OCI-LY1 (cell line): ENCODE measurements around the gene SHKBP1.

Experiments used
- H2AFZ ChIP-seq: fragments of 200-600 bp; sonication (generic), shearing (Covaris generic); 2 replicates; pipeline ENCODE4 v1.6.0; 2014; ENCODE audit warnings: antibody characterized with exemption, mild to moderate bottlenecking, low read length
- H3F3A ChIP-seq: fragments of 200-600 bp; sonication (generic), shearing (Covaris generic); 2 replicates; pipeline ENCODE4 v1.6.0; 2014; ENCODE audit warnings: mild to moderate bottlenecking, antibody characterized with exemption, low read length, moderate library complexity; ENCODE audit not compliant: insufficient read depth
- H3K27ac ChIP-seq: fragments of 200-600 bp; sonication (generic); 2 replicates; pipeline ENCODE4 v1.5.1; 2014; ENCODE audit warnings: low read length, mixed run types, mild to moderate bottlenecking, low read depth; ENCODE audit not compliant: poor library complexity, severe bottlenecking
- H3K27me3 ChIP-seq: fragments of 200-600 bp; sonication (generic); 2 replicates; pipeline ENCODE4 v1.6.0; 2014; ENCODE audit warnings: antibody characterized with exemption, mild to moderate bottlenecking, low read length, moderate library complexity; ENCODE audit not compliant: insufficient read depth
- H3K36me3 ChIP-seq: fragments of 200-600 bp; sonication (generic); 2 replicates; pipeline ENCODE4 v1.6.1; 2014; ENCODE audit warnings: mild to moderate bottlenecking, antibody characterized with exemption, low read length, moderate library complexity, mixed read lengths; ENCODE audit not compliant: insufficient read depth
- H3K4me1 ChIP-seq: fragments of 200-600 bp; sonication (generic); 2 replicates; pipeline ENCODE4 v1.5.1; 2014; ENCODE audit warnings: mild to moderate bottlenecking, low read length, moderate library complexity; ENCODE audit not compliant: insufficient read depth, severe bottlenecking
- H3K4me2 ChIP-seq: fragments of 200-600 bp; sonication (generic), shearing (Covaris generic); 2 replicates; pipeline ENCODE4 v1.6.1; 2014; ENCODE audit warnings: low read length
- H3K4me3 ChIP-seq: fragments of 200-600 bp; sonication (generic); 2 replicates; pipeline ENCODE4 v1.5.1; 2014; ENCODE audit warnings: low read length, low read depth, mild to moderate bottlenecking, mixed read lengths; ENCODE audit not compliant: poor library complexity, severe bottlenecking
- H3K79me2 ChIP-seq: fragments of 200-600 bp; shearing (Covaris generic); 2 replicates; pipeline ENCODE4 v1.6.1; 2016; ENCODE audit warnings: mixed run types, low read length, mixed read lengths; ENCODE audit not compliant: insufficient read depth
- H3K9ac ChIP-seq: fragments of 200-600 bp; sonication (generic), shearing (Covaris generic); 2 replicates; pipeline ENCODE4 v1.6.1; 2014; ENCODE audit warnings: mild to moderate bottlenecking, low read length, mixed read lengths
- H3K9me2 ChIP-seq: fragments of 200-600 bp; sonication (generic), shearing (Covaris generic); 2 replicates; pipeline ENCODE4 v1.6.1; 2014; ENCODE audit warnings: low read depth, mild to moderate bottlenecking, low read length, mixed read lengths
- H3K9me3 ChIP-seq: fragments of 200-600 bp; shearing (Covaris generic); 2 replicates; pipeline ENCODE4 v1.6.1; 2014; ENCODE audit warnings: low read length, mixed read lengths
- H4K20me1 ChIP-seq: fragments of 200-600 bp; sonication (generic), shearing (Covaris generic); 2 replicates; pipeline ENCODE4 v1.6.0; 2016; ENCODE audit warnings: mild to moderate bottlenecking, low read length; ENCODE audit not compliant: insufficient read depth
- CTCF ChIP-seq: fragments of 200-600 bp; sonication (generic), shearing (Covaris generic); IDR thresholded peaks from 2 replicates; pipeline ENCODE4 v1.5.1; 2017; ENCODE audit warnings: mild to moderate bottlenecking, antibody characterized with exemption, low read length, moderate library complexity, mixed read lengths
- EZH2 ChIP-seq: fragments of 200-600 bp; sonication (generic), shearing (Covaris generic); IDR thresholded peaks from 2 replicates; pipeline ENCODE4 v1.8.0; 2017; ENCODE audit warnings: borderline replicate concordance, mixed run types, mild to moderate bottlenecking, antibody characterized with exemption, low read length, moderate library complexity, mixed read lengths

The SHKBP1 gene

GRCh38 chr19:40594657-40595091, 18.0 kb downstream of the SHKBP1 start:
- peaks cover 8% of the 10 kb centered on the region for H3K4me1 ChIP-seq
- H3K9me3 ChIP-seq, result no peaks in the 10 kb centered on the region
- H2AFZ ChIP-seq, result no peak overlapping the region
- TF ChIP-seq CTCF (no peak), EZH2 (no peak)
- no peaks in the 10 kb centered on the region for H4K20me1 ChIP-seq
- no peak overlapping the region; the same call in 1 of the 2 replicates for H3K4me2 ChIP-seq
- no peaks in the 10 kb centered on the region for H3F3A ChIP-seq
- no peak overlapping the region for H3K4me3 ChIP-seq
- no peaks in the 10 kb centered on the region for H3K36me3 ChIP-seq
- H3K79me2 ChIP-seq, result no peaks in the 10 kb centered on the region
- no peak overlapping the region for H3K9ac ChIP-seq
- no peaks in the 10 kb centered on the region for H3K27me3 ChIP-seq
- H3K9me2 ChIP-seq, result no peaks in the 10 kb centered on the region
- H3K27ac ChIP-seq, result no peak overlapping the region

GRCh38 chr19:40596608-40597328, 20.1 kb downstream of the SHKBP1 start:
- no peak overlapping the region for H3K4me3 ChIP-seq
- H3K9me2 ChIP-seq, result no peaks in the 10 kb centered on the region
- no peak overlapping the region for H3K9ac ChIP-seq
- no peaks in the 10 kb centered on the region for H3K9me3 ChIP-seq
- no peaks in the 10 kb centered on the region for H3K36me3 ChIP-seq
- peaks cover 13% of the 10 kb centered on the region for H3K4me1 ChIP-seq
- no peak overlapping the region for H3K27ac ChIP-seq
- H3F3A ChIP-seq, result no peaks in the 10 kb centered on the region
- H3K27me3 ChIP-seq, result no peaks in the 10 kb centered on the region
- no peaks in the 10 kb centered on the region for H4K20me1 ChIP-seq
- H3K4me2 ChIP-seq, result no peak overlapping the region
- H3K79me2 ChIP-seq, result no peaks in the 10 kb centered on the region
- TF ChIP-seq EZH2 (no peak), CTCF (no peak)
- H2AFZ ChIP-seq, result no peak overlapping the region

- no peak overlapping the region for H3K4me2 ChIP-seq
- no peak overlapping the region for H3K9ac ChIP-seq
- H3K4me1 ChIP-seq, result peaks cover 19% of the 10 kb centered on the region
- H3K9me3 ChIP-seq, result no peaks in the 10 kb centered on the region
- H4K20me1 ChIP-seq, result no peaks in the 10 kb centered on the region
- H3K27me3 ChIP-seq, result no peaks in the 10 kb centered on the region
- no peaks in the 10 kb centered on the region for H3K79me2 ChIP-seq
- H2AFZ ChIP-seq, result no peak overlapping the region
- no peaks in the 10 kb centered on the region for H3K36me3 ChIP-seq
- H3K27ac ChIP-seq, result no peak overlapping the region
- no peaks in the 10 kb centered on the region for H3F3A ChIP-seq
- no peaks in the 10 kb centered on the region for H3K9me2 ChIP-seq
- TF ChIP-seq CTCF (no peak), EZH2 (no peak)
- H3K4me3 ChIP-seq, result no peak overlapping the region
These were observed 20.7 kb downstream of the SHKBP1 start for GRCh38 chr19:40597329-40597838.
